HCEC 1CT (cell line): ENCODE data around the gene BUB1B.
A peak's percentile ranks its signal among the peaks of the same experiment; 100 is the strongest.
"Not testable (repeated sequence)": the region's sequence is repeated elsewhere in the genome, so short reads cannot be mapped to it uniquely, and the experiment has no call there.

Experiments used
- DNase-seq: peaks from one replicate; pipeline ENCODE4 v3.0.0-alpha.2; 2017

BUB1B gene, protein sequence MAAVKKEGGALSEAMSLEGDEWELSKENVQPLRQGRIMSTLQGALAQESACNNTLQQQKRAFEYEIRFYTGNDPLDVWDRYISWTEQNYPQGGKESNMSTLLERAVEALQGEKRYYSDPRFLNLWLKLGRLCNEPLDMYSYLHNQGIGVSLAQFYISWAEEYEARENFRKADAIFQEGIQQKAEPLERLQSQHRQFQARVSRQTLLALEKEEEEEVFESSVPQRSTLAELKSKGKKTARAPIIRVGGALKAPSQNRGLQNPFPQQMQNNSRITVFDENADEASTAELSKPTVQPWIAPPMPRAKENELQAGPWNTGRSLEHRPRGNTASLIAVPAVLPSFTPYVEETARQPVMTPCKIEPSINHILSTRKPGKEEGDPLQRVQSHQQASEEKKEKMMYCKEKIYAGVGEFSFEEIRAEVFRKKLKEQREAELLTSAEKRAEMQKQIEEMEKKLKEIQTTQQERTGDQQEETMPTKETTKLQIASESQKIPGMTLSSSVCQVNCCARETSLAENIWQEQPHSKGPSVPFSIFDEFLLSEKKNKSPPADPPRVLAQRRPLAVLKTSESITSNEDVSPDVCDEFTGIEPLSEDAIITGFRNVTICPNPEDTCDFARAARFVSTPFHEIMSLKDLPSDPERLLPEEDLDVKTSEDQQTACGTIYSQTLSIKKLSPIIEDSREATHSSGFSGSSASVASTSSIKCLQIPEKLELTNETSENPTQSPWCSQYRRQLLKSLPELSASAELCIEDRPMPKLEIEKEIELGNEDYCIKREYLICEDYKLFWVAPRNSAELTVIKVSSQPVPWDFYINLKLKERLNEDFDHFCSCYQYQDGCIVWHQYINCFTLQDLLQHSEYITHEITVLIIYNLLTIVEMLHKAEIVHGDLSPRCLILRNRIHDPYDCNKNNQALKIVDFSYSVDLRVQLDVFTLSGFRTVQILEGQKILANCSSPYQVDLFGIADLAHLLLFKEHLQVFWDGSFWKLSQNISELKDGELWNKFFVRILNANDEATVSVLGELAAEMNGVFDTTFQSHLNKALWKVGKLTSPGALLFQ

DNA sequence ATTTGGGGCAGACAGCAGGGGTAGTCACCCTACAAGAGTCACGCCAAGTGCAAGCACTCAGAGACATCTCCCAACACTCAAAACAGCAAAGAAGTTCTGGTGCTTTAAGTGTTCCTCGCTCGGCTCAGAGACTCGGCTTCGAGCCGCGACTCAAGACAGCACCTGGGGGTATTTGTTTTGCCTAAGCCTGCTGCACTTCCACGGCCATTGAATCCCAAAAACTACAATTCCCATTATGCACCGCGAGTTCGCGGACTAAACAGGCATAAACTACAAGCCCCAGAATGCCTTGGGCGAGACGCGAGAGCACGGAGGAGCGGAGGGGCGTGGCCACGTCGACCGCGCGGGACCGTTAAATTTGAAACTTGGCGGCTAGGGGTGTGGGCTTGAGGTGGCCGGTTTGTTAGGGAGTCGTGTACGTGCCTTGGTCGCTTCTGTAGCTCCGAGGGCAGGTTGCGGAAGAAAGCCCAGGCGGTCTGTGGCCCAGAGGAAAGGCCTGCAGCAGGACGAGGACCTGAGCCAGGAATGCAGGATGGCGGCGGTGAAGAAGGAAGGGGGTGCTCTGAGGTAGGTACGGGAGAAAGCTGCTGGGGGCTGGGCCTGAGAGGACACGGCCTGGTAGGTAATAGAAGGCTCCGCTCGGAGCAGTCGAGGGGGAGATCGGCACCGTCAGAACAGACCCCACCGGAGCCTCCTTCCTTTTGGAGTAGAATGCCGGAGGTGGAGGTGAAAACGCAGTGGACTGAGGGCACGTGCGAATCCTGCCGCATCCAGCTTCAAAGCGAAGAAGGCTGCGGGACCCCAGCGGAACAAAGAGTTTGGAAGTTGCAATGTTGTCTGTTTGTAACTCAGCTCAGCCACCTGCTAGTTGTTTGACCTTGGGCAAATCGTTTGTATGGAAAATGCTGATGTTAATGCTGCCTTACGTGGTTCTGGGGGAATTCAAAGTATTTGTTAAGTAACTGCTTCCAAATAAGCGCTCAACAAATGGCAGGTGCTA is at the start of gene BUB1B:
Gene BUB1B, plus strand, starts transcription at position 381 of the 1,000 bp plus-strand sequence. Its CDS starts 152 bp downstream, at position 533.
- DNase-seq = peak; percentile 87

DNA sequence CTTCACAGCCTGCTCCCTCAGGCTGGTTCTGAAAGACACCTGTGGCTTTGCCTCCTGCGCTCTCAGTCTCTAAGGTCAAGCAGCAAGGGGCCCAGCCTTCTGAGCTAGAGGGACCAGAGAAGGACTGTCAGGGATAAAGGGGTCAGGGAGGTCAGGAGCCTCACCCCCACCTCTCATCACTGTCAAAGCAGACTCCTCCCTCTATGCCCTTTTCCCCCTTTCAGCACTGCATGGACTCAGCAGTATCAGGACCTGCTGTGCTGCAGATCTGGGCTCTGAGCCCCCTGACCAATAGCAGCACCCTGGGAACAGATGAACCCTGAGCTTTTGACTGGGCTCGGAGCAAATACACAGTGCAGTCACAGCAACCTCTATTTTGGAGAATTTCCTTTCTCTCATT is 49.0 kb upstream of the BUB1B start:
- DNase-seq = no peak

GRCh38 chr15:40112789-40113188 is 48.1 kb upstream of the BUB1B start:
- DNase-seq = no peak

DNA sequence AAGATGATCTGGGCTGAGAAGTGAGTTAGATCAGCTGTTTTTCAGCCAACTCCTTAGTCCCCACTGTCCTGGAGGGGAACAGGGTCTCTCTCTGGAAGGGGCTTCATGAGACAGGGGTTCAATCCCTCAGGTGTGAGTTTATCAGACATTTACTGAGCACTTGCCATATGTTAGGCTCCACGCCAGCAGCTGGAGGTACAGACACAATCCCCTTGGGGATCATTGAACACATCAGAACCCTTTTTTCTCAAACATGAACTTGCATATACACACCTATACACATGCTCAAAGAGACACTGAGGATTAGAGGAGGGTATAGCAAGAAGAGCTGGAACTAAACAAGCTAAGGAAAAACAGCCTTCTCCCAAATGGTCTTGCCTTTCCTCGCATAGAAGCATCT is 46.7 kb upstream of the BUB1B start:
- no peak for DNase-seq

DNA sequence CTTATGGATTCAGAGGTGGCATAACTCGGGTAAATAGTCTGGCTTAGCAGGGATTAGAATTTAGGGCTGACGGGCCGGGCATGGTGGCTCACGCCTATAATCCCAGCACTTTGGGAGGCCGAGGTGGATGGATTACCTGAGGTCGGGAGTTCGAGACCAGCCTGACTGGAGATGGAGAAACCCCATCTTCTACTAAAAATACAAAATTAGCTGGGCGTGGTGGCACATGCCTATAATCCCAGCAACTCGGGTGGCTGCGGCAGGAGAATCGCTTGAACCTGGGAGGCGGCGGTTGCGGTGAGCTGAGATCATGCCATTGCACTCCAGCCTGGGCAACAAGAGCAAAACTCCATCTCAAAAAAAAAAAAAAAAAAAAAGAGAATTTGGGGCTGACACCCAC is 45.8 kb upstream of the BUB1B start:
- not testable (repeated sequence) for DNase-seq

GRCh38 chr15:40115670-40116093 is 45.2 kb upstream of the BUB1B start:
- DNase-seq = no peak

DNA sequence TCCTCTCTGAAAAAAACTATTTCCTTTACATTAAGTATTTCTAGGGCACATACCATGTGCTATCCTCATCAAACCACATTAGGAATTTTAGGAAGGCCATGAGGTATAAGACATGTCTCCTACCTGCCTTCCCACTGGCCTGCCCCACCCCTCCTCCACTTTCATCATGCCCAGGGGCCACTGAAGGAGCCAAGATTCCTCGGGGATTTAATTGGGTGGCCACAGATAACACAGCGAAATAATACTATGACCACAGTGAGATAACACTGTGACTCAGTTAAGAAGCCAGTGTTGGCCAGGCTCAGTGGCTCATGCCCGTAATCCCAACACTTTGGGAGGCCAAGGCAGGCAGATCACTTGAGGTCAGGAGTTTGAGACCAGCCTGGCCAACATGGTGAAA is 42.4 kb upstream of the BUB1B start:
- no peak for DNase-seq

DNA sequence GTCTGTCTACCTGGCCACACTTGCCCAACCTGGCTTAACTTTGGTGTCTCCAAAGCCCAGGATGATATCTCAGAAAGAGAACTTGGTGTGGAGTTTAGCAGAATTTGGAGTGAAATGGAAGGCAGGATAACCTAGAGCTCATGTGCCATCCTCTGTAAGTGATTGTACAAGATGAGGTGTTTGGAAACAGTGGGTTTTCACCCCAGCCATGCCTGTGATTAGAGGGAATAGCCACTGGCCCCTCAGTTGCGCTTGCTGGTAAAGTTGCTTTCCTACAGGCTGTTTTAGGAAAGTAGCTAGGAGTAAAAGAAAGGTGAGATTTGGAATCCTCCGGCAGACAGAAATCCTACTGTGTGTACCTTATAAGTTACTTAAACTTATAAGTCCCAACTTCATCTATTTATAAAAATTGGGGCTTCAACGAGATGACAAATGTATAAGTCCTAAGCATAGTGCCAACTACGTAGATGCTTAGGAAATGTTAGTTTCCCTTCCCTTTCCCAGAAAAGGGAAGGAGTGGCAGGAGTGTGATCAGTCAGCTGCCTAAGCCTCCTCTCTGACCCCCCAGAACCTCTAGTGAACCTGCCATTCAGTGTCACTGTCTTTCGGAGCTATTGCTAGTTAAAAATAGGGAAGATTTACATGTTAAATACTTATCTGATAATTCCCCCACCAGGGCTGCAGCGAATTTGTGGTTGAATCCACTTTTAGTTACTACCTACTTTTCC is 38.8 kb upstream of the BUB1B start:
- DNase-seq = no peak

DNA sequence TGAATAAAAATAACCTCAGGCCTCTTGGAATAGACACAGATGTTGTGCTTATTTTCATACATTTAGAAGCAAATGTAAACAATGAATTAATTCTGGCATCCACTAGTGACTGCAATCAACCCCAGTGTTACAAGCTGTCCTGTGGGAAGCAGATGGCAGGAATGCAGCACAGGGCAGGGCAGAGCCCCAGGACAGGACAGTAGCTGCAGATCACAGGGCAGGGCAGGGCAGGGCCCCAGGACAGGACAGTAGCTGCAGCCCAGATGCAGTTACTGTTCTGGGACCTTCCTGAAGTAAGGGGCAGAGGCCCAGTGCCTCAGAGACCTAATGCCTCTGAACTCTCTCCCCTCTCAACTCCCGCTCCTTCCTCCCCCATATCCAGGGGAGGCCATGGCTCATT is 37.9 kb upstream of the BUB1B start:
- not testable (repeated sequence) for DNase-seq

- DNase-seq = not testable (repeated sequence)
These were observed 37.0 kb upstream of the BUB1B start for GRCh38 chr15:40123863-40124262.

DNA sequence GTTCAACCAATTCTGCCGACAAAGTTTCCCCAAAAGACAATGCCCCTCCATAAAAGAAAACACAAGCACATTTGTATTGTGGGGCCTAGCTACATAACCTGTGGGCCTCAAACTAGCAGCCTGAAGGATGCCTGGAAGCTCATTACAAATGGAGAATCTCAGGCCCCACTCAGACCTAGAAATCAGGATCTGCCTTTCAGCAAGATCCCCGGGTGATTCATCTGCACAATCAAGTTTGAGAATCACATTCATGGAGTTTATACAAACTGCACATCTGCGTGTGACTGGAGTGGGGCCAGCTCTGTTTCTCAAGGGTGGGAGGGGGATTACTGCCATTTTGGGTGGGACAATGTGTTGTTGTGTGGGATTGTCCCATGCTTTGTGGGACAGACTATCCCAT is 36.5 kb upstream of the BUB1B start:
- DNase-seq = not testable (repeated sequence)

GRCh38 chr15:40124807-40125285 is 36.0 kb upstream of the BUB1B start:
- not testable (repeated sequence) for DNase-seq

DNA sequence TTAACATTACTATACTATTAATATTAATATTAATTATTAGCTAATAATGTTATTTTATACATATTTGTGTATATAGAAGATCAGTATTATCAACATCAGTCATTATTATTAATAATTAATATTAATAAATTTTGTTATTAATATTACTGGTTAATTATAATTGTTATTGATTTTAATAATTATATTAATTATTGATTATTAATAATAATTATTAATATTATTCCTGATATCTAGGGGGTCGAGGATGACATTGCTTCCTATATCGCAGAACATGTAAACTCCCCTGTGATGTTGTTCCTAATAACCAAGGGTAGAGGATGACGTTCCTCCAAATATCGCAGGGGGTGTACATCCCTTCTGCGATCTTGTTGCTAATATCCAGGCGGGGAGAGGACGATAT is 34.9 kb upstream of the BUB1B start:
- no peak for DNase-seq

DNA sequence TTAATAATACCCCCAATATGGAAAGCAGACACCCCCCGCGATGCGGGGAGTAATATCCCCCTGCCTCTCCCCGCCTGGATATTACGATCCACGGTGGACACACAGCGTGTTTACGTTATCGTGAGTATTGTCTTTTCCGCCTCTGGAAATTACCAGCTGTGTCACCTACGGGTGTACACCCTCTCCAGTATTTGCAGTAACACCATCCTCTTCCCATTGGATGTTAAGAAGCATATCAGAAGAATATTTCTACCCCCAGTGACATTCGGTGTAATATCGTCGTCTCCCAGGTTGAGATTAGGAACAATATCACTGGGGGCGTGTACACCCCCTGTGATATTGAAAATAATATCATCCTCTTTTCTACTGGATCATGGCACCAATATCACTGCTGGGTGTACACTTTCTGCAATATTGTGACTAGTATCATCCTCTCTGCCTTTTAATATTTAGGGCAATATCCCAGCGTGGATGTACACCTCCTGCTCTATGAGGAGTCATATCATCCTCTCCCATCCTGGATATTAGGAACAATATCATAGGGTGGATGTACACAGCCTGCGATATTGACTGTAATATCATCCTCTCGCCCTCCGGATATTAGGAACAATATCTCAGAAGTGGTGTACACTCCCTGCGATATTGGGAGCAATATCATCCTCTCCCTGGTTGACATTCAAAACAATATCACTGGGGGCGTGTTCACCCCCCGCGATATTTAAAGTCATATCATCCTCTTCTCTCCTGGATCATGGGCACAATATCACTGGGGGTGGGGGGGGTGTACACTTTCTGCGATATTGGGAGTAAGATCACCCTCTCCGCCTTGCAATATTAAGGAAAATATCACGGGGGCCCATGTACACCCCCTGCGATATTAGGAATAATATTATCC is 31.9 kb upstream of the BUB1B start:
- DNase-seq = no peak

- DNase-seq = no peak
These were observed 30.8 kb upstream of the BUB1B start for GRCh38 chr15:40130118-40130517.

DNA sequence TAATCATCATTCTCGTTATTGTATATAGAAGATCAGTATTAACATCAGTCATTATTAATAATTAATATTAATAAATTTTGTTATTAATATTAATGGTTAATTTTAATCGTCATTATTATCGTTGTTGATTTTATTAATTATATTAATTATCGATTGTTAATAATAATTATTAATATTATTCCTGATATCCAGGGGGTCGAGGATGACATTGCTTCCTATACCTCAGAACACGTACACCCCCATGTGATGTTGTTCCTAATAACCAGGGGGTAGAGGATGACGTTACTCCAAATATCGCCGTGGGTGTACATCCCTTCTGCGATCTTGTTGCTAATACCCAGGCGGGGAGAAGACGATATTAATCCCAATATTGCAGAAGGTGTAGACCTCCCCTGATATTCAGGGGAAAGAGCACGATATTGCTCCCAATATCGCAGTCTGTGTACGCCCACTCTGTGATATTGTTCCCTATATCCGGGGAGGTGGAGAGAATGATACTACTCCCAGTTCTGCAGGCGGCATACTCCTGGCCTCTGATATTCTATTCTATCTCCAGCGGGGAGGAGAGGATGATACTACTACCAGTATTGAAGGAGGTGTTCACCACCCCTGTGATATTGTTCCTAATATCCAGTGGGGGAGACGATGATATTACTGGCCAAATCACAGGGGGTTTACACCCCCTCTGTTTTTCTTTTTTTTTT is 29.9 kb upstream of the BUB1B start:
- DNase-seq = no peak

GRCh38 chr15:40133544-40133943 is 27.3 kb upstream of the BUB1B start:
- no peak for DNase-seq

DNA sequence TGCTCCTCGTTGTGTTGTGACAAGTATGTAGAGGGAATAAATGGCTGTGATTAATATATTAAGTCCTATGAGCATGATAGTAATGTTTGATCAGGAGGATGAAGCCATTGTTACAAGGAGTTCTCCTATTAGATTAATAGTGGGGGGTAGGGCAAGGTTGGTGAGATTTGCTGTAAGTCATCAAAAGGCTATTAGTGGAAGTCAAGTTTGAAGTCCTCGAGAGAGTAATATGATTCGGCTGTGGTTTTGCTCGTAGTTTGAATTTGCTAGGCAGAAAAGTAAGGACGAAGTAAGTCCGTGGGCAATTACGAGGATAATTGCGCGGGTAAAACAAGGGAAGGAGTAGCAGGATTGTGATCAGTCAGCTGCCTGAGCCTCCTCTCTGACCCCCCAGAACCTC is 26.0 kb upstream of the BUB1B start:
- DNase-seq = no peak

GRCh38 chr15:40135846-40136450 is 24.9 kb upstream of the BUB1B start:
- not testable (repeated sequence) for DNase-seq
